T-helper 22 cell (primary cell): ENCODE results near the gene KLHL22.
"Not testable (repeated sequence)": the region's sequence is repeated elsewhere in the genome, so short reads cannot be mapped to it uniquely, and the experiment has no call there.

Source experiments
- DNase-seq: peaks from one replicate; pipeline ENCODE4 v3.0.0-alpha.2; 2020; ENCODE audit warnings: low read depth

Gene KLHL22

DNA sequence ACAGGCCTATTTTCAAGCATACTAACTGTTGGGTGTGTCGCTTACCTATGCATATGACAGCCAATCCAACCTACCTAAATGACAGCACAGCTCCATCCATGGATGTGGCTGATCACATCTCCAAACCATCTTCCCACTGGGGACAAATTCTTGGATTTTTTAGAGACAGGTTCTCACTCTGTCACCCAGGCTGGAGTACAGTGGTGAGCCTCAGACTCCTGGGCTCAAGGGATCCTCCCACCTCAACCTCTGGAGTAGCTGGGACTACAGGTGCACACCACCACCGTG is 76.0 kb downstream of the KLHL22 start:
- DNase-seq, result no peak

DNA sequence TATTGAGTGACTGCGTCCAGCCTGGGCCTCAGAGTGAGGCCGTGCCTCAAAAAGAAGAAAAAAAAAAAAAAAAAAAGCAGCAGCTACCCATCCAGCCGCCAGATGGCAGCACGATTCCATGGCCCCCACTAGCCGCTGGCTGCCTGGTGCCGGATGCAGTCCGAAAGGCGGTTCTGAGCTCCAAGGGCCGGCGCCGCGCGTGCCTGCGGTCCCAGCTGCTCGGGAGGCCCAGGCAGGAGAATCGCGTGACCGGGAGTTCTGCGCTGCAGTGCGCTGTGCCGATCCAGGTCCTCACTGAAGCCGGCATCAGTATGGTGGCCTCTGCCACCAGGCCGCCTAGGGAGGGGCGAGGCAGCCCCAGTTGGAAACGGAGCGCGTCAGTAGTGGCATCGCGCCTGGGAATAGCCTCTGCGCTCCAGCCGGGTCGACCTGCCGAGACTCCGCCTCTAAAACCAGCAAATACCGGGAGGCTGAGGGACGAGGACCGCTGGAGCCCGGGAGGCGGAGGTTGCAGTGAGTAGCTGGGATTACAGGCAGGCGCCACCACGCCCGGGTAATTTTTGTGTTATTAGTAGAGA is 77.3 kb downstream of the KLHL22 start:
- peak; percentile 53 for DNase-seq

DNA sequence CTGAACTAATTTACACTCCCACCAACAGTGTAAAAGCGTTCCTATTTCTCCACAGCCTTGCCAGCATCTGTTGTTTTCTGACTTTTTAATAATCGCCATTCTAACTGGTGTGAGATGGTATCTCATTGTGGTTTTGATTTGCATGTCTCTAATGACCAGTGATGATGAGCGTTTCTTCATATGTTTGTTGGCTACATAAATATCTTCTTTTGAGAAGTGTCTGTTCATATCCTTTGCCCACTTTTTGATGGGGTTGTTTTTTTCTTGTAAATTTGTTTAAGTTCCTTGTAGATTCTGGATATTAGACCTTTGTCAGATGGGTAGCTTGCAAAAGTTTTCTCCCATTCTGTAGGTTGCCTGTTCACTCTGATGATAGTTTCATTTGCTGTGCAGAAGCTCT is 79.9 kb downstream of the KLHL22 start:
- DNase-seq, result not testable (repeated sequence)

DNA sequence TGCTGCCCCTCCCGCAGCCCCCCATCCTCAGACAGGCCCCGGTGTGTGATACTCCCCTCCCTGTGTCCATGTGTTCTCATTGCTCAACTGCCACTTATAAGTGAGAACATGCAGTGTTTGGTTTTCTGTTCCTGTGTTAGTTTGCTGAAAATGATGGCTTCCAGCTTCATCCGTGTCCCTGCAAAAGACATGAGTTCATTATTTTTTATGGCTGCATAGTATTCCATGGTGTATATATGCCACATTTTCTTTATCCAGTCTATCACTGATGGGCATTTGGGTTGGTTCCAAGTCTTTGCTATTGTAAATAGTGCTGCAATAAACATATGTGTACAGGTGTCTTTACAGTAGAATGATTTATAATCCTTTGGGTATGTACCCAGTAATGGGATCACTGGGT is 80.4 kb downstream of the KLHL22 start:
- DNase-seq, result not testable (repeated sequence)

DNA sequence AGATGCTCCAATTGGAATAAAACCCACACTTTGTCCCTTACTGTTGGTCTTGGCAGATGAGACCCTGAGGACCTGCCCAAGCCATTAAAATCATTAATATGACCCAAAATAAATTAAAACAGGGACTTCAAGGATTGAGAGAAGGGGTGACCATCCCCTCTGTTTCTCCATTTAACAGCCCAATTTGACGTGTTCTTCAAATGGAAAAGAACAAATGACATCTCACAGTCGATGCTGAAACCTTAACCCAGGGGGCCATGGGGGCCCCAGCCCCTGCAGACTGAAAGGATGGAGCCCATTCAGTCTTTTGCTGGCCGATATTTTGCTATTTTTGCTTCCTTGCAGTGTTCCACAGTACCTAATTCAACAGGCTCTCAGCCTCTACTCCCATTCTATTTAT is 81.1 kb downstream of the KLHL22 start:
- no peak for DNase-seq

DNA sequence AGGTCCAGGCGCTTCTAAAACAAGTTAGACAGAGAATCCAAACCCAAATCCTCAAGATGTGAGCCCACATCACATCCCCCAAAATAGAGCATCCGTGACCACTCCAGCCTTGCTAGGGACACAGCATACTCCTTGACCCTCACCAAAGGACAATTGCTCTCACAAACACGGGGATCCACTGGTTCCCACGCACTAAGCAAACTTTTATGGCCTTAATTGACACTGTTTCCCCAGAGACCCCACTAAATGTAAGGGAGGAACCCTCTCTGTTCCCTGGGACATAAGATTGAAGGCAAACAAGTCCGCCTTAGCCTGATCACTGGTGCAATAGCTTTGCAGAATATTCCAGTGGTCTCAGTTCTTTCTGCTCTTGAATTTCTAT is 81.5 kb downstream of the KLHL22 start:
- DNase-seq, result no peak

DNA sequence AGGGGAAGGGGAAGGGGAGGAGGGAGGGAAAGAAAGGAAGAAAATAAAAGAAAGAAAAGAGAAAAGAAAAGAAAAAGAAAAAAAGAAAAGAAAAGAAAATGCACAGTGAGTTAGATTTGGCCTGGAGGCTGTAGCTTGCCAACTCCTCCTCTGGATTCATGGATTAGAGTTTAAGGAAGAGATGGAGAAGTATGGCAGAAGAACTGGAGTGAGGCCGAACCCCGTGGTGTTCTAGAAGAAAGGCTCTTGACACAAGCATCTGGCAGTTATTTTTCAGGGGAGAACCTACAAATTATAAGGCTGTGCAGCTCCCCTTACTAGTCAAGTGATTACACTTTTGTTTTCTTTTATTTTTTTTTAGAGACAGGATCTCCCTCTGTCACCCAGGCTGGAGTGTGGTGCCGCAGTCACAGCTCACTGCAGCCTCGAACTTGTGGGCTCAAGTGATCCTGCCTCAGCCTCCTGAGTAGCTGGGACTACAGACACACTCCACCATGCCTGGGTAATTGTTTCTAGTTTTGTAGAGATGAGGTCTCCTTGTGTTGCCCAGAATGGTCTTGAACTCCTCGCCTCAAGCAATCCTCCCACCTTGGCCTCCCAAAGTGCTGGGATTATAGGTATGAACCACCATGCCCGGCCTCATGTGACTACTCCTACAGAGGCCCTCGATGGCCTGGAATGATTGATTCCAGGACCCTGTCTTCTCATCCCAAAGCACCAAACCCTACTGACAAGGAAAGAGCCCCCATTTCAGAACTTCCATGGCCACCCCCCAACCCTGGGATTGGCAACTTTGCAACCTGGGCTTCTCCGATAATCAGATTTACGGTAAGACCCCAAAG is 82.2 kb downstream of the KLHL22 start:
- DNase-seq, result no peak

DNA sequence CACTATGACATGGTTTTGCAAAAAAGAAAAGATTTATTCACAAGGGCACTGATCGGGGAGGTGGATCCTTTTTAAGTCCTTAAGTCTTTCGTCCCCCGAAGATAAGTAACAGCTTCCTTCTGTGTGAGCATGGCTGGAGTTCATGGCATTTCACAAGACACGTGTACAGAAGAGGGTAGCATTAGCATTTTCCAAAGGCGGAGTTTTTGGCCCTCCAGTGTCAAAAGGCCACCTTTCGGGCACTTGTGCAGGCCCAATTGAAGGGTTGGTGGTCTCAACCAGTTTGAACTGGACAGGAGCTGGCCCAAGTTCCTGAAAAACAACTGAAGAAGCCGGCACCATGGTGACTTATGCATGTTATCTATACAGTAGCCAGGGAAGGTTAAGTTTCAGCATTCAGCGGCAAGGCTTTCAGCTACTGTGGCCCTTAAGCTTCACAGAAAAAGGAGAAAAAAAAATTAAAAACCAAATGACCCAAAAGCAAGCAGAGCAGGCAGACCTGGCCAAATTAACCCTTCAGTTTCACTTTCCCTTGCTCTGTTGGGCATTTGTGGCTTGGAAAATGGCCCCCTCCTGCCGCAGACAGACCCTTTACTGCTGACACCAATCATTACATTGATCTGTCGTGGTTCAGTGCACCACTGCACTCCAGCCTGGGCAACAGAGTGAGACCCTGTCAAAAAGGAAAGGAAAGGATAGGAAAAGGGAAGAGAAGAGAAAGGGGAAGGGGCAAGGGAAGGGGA is 83.0 kb downstream of the KLHL22 start:
- DNase-seq, result no peak

DNA sequence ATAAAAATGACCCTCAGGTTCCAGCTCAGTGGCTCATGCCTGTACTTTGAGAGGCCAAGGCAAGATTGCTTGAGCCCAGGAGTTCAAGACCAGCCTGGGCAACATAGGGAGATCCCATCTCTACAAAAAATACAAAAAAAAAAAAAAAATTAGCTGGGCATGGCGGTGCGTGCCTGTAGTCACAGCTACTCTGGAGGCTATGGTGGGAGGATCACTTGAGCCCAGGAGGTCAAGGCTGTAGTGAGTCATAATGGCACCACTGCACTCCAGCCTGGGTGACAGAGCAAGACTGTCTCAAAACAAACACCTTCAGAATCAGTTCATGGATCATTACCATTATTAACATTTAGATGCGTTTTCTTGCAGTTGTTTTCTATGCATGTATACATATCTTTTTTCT is 86.2 kb downstream of the KLHL22 start:
- DNase-seq, result not testable (repeated sequence)

DNA sequence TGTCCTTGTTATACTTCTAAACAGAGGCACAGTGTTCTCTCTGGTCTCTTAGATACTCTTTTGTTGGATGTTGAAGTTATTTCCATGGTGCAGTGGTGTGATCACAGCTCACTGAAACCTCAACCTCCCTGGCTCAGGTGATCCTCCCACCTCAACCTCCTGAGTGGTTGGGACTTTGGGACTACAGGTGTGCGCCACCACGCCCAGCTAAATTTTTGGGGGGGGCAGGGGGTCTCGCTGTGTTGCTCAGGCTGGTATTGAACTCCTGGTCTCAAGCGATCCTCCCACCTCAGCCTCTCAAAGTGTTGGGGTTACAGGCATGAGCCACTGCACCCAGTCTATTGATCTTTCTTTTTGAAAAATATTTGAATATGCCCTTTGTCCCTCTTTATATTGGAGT is 86.7 kb downstream of the KLHL22 start:
- DNase-seq, result no peak

DNA sequence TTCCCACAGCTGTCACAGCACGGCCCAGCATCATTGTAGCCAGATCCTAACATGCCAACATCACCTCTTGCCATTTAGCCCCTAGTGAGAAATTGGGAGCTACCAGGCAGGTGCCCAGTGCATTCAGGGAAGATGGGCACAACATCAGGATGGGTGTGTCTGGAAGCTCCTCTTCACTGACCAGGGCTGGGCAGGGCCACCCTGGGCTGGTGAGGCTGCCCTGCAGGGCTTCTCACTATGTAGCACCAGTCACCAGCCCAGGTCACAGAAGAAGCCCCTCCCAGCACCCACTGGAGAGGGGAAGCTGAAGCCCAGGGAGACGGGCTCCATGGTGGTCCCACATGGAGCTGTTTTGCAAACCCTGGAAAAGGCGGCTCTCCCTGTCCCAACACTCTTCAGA is 87.8 kb downstream of the KLHL22 start:
- no peak for DNase-seq

DNA sequence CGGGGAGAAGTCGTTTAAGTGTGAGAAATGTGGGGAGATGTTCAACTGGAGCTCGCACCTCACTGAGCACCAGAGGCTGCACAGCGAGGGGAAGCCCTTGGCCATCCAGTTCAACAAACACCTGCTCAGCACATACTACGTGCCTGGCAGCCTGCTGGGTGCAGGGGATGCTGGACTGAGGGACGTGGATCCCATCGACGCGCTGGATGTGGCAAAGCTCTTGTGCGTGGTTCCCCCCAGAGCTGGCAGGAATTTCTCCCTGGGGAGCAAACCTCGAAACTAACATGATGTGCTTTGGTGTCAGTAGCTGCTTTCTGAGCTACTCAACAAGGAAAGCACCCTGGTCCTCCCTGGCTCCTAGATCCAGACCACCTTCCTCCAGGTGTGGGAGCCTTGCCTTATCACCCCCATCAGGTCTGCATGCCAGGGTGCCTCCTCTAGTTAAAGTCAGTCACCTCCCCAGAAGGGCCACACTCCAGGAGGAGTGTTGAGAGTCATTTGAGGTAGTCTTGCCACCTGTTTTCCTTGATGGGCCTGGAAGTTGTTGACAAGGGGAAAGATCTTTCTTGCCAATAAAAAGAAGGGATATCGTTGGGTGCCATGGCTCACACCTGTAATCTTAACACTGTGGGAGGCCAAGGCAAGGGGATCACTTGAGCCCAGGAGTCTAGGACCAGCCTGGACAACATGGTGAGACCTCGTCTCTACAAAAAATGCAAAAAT is 88.7 kb downstream of the KLHL22 start:
- no peak for DNase-seq

DNA sequence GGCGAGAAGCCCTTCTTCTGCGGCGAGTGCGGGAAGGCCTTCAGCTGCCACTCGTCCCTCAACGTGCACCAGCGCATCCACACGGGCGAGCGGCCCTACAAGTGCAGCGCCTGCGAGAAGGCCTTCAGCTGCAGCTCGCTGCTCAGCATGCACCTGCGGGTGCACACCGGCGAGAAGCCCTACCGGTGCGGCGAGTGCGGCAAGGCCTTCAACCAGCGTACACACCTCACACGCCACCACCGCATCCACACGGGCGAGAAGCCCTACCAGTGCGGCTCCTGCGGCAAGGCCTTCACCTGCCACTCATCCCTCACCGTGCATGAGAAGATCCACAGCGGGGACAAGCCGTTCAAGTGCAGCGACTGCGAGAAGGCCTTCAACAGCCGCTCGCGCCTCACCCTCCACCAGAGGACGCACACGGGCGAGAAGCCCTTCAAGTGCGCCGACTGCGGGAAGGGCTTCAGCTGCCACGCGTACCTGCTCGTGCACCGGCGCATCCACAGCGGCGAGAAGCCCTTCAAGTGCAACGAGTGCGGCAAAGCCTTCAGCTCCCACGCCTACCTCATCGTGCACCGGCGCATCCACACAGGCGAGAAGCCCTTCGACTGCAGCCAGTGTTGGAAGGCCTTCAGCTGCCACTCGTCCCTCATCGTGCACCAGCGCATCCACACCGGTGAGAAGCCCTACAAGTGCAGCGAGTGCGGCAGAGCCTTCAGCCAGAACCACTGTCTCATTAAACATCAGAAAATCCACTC is 89.5 kb downstream of the KLHL22 start:
- no peak for DNase-seq

DNA sequence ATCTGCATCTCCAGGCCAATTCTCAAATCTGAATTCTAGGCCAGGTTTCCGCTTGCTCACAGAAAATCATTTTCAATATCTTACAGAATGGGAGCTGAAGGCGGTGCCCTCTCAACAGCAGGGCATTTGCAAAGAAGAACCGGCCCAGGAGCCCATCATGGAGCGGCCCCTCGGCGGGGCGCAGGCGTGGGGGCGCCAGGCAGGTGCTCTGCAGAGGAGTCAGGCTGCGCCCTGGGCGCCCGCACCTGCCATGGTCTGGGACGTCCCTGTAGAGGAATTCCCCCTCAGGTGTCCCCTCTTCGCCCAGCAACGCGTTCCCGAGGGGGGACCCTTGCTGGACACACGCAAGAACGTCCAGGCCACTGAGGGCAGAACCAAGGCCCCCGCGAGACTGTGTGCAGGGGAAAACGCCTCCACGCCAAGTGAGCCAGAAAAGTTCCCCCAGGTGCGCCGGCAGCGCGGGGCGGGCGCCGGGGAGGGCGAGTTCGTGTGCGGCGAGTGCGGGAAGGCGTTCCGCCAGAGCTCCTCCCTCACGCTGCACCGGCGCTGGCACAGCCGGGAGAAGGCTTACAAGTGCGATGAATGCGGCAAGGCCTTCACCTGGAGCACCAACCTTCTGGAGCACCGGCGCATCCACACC is 90.2 kb downstream of the KLHL22 start:
- no peak for DNase-seq

DNA sequence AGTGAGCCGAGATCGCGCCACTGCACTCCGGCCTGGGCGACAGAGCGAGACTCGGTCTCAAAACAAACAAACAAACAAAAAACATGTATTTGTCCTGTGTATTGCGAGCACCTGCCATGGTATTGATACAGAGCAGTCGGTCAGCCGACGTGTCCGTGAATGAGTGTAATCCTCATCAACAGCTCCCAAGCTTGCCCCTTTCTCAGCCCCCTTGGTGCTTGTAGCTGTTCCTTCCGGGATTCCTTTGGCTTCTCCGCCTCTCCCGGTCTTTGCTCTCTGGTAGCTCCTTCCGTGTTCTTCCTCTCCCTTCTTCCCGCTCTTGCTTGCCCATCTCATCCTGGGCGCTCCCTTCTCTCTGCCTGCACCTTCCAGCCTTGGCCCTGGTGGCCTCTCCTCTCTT is 90.7 kb downstream of the KLHL22 start:
- DNase-seq, result no peak

DNA sequence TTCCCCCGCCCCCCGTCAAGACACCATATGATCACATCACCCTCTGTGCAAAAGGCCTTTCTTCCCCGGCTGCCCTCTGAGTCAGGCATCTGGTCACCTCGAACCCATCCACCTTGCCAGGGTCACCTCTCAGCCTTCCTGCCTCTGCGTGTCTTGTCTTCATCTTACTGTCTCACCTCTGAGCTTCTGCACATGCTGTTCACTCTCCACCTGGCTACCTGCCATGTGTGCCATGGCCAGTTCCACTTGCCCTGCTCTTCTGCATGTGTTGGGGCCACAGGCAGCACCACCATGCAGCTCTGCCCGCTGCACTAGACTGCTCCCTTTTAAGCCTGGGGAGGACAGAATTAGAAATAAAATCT is 91.8 kb downstream of the KLHL22 start:
- no peak for DNase-seq

DNA sequence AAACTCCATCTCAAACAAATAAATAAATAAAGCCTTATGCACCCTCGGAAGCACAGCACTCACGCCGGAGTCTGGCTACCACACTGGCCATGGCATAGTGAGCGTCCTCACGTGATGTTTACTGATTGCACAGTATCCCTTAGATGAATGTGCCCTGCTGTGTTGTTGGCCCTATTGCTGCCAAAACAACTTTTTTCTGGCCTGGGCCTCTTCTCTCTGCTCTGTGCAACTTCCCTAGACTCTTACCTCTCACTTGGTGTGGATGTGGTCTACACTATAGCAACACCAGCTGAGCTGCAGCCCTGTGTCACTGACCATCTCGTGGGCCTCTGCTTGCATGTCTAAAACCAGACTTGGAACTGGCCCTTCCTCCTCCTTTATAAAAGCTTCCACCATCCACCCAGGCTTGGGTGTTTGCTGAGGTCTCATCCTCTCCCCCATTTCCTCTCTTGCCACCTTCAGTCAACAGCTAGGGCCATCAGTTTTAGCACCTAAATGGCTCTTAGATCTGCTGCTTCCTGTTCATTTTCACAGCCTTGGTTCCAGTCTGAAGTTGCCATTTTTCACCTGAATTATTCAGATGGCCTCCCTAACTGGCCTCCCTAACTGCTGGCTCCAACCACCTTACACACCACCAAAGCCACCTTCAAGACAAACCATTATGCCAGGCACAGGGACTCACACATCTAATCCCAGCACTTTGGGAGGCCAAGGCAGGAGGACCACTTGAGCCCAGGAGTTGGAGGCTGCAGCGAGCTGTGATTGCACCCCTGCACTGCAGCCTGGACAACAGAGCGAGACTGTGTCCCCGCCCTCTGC is 92.4 kb downstream of the KLHL22 start:
- DNase-seq, result no peak

DNA sequence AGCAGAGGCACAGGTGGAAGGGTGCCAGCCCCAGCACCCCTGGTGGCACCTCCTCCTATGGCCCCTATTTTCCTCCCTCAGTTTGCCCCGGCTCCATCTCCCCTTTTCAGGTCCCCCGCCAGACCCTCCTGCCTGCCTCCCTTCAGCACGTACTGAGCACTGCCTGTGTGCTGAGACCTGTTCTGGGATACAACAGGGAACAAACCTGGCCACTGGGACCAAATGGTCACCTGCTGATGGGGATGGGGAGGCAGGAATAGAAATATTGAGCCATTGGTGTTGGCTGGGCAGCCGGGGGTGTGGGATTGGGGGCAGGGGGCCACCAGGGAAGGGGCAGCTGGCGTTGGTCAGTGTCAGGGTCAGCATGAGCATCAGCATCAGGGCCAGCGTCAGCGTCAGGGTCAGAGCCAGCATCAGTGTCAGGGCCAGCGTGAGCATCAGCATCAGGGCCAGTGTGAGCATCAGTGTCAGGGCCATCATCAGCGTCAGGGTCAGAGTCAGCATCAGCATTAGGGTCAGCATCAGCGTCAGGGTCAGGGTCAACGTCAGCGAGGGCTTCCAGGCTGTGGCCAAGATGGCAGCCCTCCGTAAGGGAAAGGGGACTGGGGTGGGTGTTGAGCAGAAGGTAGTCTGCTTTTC is 94.1 kb downstream of the KLHL22 start:
- no peak for DNase-seq

DNA sequence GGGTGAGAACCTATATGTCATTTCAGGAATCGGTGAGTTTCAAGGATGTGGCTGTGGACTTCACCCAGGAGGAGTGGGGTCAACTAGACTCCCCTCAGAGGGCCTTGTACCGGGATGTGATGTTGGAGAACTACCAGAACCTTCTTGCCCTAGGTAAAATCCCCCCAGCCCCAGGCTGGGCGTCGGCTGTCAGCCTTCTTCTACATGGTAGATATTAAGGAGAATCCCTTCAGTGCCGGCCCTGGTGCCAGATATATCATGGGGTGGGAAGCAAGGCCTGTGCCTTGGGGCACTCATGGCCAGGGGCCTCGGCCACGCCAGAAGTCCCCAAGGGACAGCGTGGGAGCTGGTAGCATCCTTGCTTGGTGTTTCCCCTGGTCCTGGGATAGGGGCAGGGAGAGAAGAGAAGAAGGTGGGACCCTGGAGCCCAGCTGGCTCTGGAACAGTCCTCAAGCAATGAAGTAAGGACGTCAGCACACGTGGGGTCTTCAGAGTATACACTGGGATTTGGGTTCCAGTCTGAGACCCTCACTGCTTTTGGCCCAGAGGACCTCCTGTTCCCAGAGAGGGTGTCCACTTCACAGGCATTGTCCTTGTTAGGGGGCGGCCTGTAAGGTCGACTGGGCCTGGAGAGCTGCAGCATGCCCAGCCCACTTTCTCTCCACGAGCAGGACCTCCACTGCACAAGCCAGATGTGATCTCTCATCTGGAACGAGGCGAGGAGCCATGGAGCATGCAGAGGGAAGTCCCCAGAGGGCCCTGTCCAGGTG is 94.8 kb downstream of the KLHL22 start:
- DNase-seq, result no peak
